DOHH2 (cell line): ENCODE data around the gene SH3RF3.

Experiments used
- H3F3A ChIP-seq: fragments of 200-600 bp; sonication (generic), shearing (Covaris generic); 2 replicates; pipeline ENCODE4 v1.6.0; 2016; ENCODE audit warnings: antibody characterized with exemption, mild to moderate bottlenecking; ENCODE audit not compliant: control insufficient read depth, insufficient read depth
- H3K27ac ChIP-seq: fragments of 200-600 bp; sonication (generic); 2 replicates; pipeline ENCODE4 v1.5.1; 2014; ENCODE audit warnings: low read depth, mild to moderate bottlenecking, low read length, moderate library complexity
- H3K27me3 ChIP-seq: fragments of 200-600 bp; sonication (generic); 2 replicates; pipeline ENCODE4 v1.6.1; 2014; ENCODE audit warnings: mild to moderate bottlenecking, low read length, mixed read lengths; ENCODE audit not compliant: control insufficient read depth
- H3K36me3 ChIP-seq: fragments of 200-600 bp; sonication (generic); 2 replicates; pipeline ENCODE4 v1.6.1; 2014; ENCODE audit warnings: mild to moderate bottlenecking, low read length, moderate library complexity, mixed read lengths; ENCODE audit not compliant: control insufficient read depth
- H3K4me1 ChIP-seq: fragments of 200-600 bp; sonication (generic); 2 replicates; pipeline ENCODE4 v1.6.1; 2014; ENCODE audit warnings: mild to moderate bottlenecking, low read length, mixed read lengths; ENCODE audit not compliant: control insufficient read depth
- H3K4me2 ChIP-seq: fragments of 200-600 bp; sonication (generic); 2 replicates; pipeline ENCODE4 v1.6.0; 2014; ENCODE audit warnings: mild to moderate bottlenecking, low read length, moderate library complexity
- H3K4me3 ChIP-seq: fragments of 200-600 bp; sonication (generic); 2 replicates; pipeline ENCODE4 v1.5.1; 2014; ENCODE audit warnings: mild to moderate bottlenecking, low read length, mixed read lengths
- H3K79me2 ChIP-seq: fragments of 200-600 bp; sonication (generic); 2 replicates; pipeline ENCODE4 v1.6.1; 2014; ENCODE audit warnings: mild to moderate bottlenecking, low read length, mixed read lengths; ENCODE audit not compliant: control insufficient read depth
- H3K9me2 ChIP-seq: fragments of 200-600 bp; sonication (generic); replicated peaks from 2 replicates; pipeline ENCODE4 v1.6.1; 2014; ENCODE audit warnings: mild to moderate bottlenecking, low read length, mixed read lengths; ENCODE audit not compliant: control insufficient read depth
- H3K9me3 ChIP-seq: fragments of 200-600 bp; sonication (generic); 2 replicates; pipeline ENCODE4 v1.6.1; 2014; ENCODE audit warnings: antibody characterized with exemption, low read length, mixed read lengths; ENCODE audit not compliant: control insufficient read depth, insufficient read depth
- H4K20me1 ChIP-seq: fragments of 200-600 bp; sonication (generic); 2 replicates; pipeline ENCODE4 v1.6.0; 2014; ENCODE audit warnings: low read depth, mild to moderate bottlenecking, antibody characterized with exemption, low read length, moderate library complexity; ENCODE audit not compliant: control insufficient read depth, insufficient read depth
- EZH2phosphoT487 ChIP-seq: fragments of 200-600 bp; sonication (generic); IDR thresholded peaks from 2 replicates; pipeline ENCODE4 v1.6.1; 2017; ENCODE audit warnings: borderline replicate concordance, mild to moderate bottlenecking, antibody characterized with exemption, low read length, moderate library complexity, mixed read lengths
- TF ChIP-seq, protein P1 (sequence below): fragments of 200-600 bp; sonication (generic); IDR thresholded peaks from one replicate; pipeline ENCODE4 v1.5.1; 2014; ENCODE audit warnings: antibody characterized with exemption, mild to moderate bottlenecking, low read depth, low read length; ENCODE audit not compliant: poor library complexity, severe bottlenecking

Gene SH3RF3

DNA sequence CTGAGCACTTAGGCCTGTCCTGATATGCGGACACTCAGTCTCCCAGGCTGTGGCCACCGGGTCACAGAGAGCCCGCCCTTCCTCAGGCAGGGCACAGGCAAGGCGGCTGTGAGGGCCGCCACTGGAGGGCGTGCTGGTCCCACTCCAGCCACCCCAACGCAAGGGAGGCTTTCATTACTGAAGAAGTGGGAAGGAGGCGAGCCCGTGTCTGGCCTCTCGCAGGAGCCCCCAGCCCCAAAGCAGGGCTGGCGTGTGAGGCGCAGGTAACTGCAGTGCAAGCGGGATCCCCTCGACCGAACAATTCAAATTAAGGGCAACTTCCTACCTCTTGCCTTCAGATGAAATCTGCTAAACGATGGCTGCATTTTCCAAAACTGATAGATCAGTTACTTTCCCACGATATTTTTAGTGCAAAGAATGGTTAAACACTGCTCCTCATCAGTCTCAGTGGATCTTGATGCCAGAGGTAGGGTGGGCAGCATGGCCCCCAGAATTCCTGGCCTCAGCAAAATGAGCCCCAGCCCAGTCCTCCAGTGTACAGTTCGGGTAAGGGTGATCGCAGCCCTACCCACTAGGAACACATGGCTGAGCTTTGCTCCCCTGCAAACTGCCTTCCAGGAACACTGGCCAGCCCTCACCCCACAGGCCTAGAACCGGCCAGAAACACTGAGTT is 387.6 kb downstream of the SH3RF3 start:
- Histone ChIP-seq H3K4me1 (no peaks in the 10 kb centered on the region), H4K20me1 (no peaks in the 10 kb centered on the region), H3K27ac (no peak overlapping the region), H3K4me2 (no peak overlapping the region), H3K27me3 (peaks cover 2% of the 10 kb centered on the region; the same call in 1 of the 2 replicates), H3K9me3 (no peaks in the 10 kb centered on the region), H3K36me3 (no peaks in the 10 kb centered on the region), H3K79me2 (no peaks in the 10 kb centered on the region), H3K4me3 (no peak overlapping the region), H3F3A (no peaks in the 10 kb centered on the region), H3K9me2 (no peaks in the 10 kb centered on the region)
- TF ChIP-seq EZH2phosphoT487: no peak
- TF ChIP-seq, protein P1, sequence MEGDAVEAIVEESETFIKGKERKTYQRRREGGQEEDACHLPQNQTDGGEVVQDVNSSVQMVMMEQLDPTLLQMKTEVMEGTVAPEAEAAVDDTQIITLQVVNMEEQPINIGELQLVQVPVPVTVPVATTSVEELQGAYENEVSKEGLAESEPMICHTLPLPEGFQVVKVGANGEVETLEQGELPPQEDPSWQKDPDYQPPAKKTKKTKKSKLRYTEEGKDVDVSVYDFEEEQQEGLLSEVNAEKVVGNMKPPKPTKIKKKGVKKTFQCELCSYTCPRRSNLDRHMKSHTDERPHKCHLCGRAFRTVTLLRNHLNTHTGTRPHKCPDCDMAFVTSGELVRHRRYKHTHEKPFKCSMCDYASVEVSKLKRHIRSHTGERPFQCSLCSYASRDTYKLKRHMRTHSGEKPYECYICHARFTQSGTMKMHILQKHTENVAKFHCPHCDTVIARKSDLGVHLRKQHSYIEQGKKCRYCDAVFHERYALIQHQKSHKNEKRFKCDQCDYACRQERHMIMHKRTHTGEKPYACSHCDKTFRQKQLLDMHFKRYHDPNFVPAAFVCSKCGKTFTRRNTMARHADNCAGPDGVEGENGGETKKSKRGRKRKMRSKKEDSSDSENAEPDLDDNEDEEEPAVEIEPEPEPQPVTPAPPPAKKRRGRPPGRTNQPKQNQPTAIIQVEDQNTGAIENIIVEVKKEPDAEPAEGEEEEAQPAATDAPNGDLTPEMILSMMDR: peak; percentile 28

DNA sequence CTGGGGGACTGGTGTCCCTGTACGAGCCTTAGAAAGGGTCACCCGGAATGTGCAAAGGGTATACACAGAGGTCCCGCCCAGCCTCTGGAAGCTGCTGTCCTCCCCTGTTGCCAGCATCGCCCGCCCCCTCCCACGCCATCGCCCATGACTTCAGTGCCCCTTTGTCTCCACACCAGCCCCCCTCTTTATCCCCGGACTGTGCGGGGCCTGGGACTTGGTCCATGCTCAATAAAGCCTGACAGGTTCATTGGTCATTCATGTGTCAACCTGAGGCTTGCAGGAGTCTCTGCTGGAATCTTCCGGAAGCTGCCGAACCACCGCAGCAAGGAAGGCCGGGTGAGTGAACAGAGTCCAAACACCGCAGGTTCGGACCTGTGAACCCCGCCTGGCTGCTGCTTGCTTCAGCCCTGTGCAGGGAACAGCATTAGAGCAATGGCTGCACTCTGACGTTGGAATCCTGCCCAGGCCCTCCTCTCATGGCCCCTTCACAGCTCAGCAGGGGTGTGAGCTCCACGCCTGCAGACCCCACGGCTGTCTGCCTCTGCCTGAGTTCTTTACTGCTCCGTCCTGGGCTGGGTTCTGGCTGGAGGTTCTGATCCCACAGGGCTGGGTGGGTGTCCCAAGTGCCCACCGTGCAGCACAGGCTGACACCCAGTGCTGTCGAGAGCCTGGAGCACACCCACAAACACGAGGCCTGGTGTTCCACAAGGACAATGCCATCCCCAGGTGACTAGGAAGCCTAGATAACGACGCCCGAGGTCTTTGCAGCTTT is 388.3 kb downstream of the SH3RF3 start:
- TF ChIP-seq, protein P1: no peak
- no peak for TF ChIP-seq EZH2phosphoT487
- Histone ChIP-seq H3K27me3 (peaks cover 2% of the 10 kb centered on the region; the same call in 1 of the 2 replicates), H4K20me1 (no peaks in the 10 kb centered on the region), H3K27ac (no peak overlapping the region), H3K36me3 (no peaks in the 10 kb centered on the region), H3K4me1 (no peaks in the 10 kb centered on the region), H3K9me3 (no peaks in the 10 kb centered on the region), H3K4me3 (no peak overlapping the region), H3K9me2 (no peaks in the 10 kb centered on the region), H3K79me2 (no peaks in the 10 kb centered on the region), H3F3A (no peaks in the 10 kb centered on the region), H3K4me2 (no peak overlapping the region)

DNA sequence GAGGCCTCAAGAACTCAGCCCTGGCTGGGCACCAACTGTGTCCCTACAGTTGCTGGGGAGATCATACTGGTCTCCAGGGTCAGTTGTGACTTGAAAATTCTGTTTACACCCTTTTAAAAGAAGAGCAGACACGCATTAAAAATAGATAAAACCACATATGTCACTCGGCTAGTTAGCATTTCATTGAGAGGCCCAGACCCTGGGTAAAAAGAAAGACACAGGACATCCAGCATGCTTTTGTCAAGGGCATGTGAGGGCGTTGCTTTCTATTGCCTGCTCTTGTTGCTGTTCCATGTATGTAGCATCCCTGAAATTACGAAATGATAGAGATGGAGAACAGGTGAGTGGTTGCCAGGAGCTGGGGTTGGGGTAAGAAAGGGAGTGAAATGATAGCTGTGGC is 390.5 kb downstream of the SH3RF3 start:
- Histone ChIP-seq H3K9me3 (no peaks in the 10 kb centered on the region), H3K27ac (no peak overlapping the region), H3F3A (no peaks in the 10 kb centered on the region), H3K4me2 (no peak overlapping the region), H3K27me3 (no peaks in the 10 kb centered on the region), H4K20me1 (no peaks in the 10 kb centered on the region), H3K9me2 (no peaks in the 10 kb centered on the region), H3K4me1 (no peaks in the 10 kb centered on the region), H3K79me2 (no peaks in the 10 kb centered on the region), H3K4me3 (no peak overlapping the region), H3K36me3 (no peaks in the 10 kb centered on the region)
- TF ChIP-seq, protein P1: no peak
- no peak for TF ChIP-seq EZH2phosphoT487
